K562 (cell line): ENCODE data around the gene FCHO2. TPM values are rescaled to one million over a fixed set of nuclear protein-coding genes. Genes with fewer than 3 reads are reported as not detected.

Experiments used
- BRCA1 ChIP-seq, 2 experiments: fragments of 450-650 bp in 1 of 2; sonication (generic) in 1 of 2; formaldehyde crosslinking in 1 of 2; IDR thresholded peaks; 2 replicates each; pipeline versions ENCODE4 v1.5.0 to v1.6.1; 2017 to 2020; ENCODE audit warnings: mild to moderate bottlenecking in 1 of 2, missing genetic modification reagents in 1 of 2
- CHD1 ChIP-seq: fragments of 200-600 bp; sonication (generic); IDR thresholded peaks from one replicate; pipeline ENCODE4 v1.6.1; 2012; ENCODE audit warnings: mild to moderate bottlenecking, moderate library complexity, low read length, inconsistent platforms
- ELF4 ChIP-seq: fragments of 450-650 bp; formaldehyde crosslinking; IDR thresholded peaks from 2 replicates; pipeline ENCODE4 v1.4.0; 2022; ENCODE audit warnings: missing genetic modification characterization
- ETS2 ChIP-seq: IDR thresholded peaks from 2 replicates; pipeline ENCODE4 v1.6.1; 2016; ENCODE audit warnings: borderline replicate concordance, missing genetic modification characterization, mild to moderate bottlenecking, moderate library complexity, missing compliant biosample characterization; ENCODE audit not compliant: poor library complexity, severe bottlenecking
- ILK ChIP-seq: fragments of 450-650 bp; IDR thresholded peaks from 2 replicates; pipeline ENCODE4 v1.6.1; 2016; ENCODE audit warnings: missing genetic modification characterization, low read depth, mild to moderate bottlenecking, missing compliant biosample characterization, moderate library complexity, borderline replicate concordance
- KLF10 ChIP-seq: fragments of 250-450 bp; sonication (Bioruptor Pico); IDR thresholded peaks from 2 replicates; pipeline ENCODE4 v1.6.1; 2021; ENCODE audit warnings: matching md5 sums
- NFE2 ChIP-seq: IDR thresholded peaks from 2 replicates; pipeline ENCODE4 v1.6.1; 2014; ENCODE audit warnings: antibody characterized with exemption, low read depth
- NFIX ChIP-seq: fragments of 250-450 bp; sonication (Bioruptor Pico); IDR thresholded peaks from 2 replicates; pipeline ENCODE4 v1.4.0; 2020; ENCODE audit warnings: low read depth, mild to moderate bottlenecking, moderate library complexity
- PTRF ChIP-seq: fragments of 450-650 bp; IDR thresholded peaks from 2 replicates; pipeline ENCODE4 v1.6.1; 2016; ENCODE audit warnings: mild to moderate bottlenecking, missing genetic modification characterization, missing compliant biosample characterization
- RBFOX2 ChIP-seq: fragments of 200-400 bp; formaldehyde crosslinking; IDR thresholded peaks from 2 replicates; pipeline ENCODE4 v1.6.1; 2017; ENCODE audit warnings: low read depth, mild to moderate bottlenecking, low read length, moderate library complexity
- RBM14 ChIP-seq: fragments of 200-400 bp; formaldehyde crosslinking; IDR thresholded peaks from 2 replicates; pipeline ENCODE4 v1.6.1; 2018; ENCODE audit warnings: low read depth, mild to moderate bottlenecking, low read length, moderate library complexity, borderline replicate concordance; ENCODE audit not compliant: insufficient read depth
- SAP30 ChIP-seq: fragments of 200-600 bp; sonication (generic); IDR thresholded peaks from 2 replicates; pipeline ENCODE4 v1.6.1; 2012; ENCODE audit warnings: borderline replicate concordance, low read depth, mild to moderate bottlenecking, moderate library complexity, low read length, control low read depth, inconsistent platforms; ENCODE audit not compliant: insufficient read depth, poor library complexity, severe bottlenecking
- SMAD3 ChIP-seq: fragments of 450-650 bp; formaldehyde crosslinking; conservative IDR thresholded peaks from 2 replicates; pipeline ENCODE4 v1.4.0; 2020; ENCODE audit warnings: mild to moderate bottlenecking
- SMARCA4 ChIP-seq: fragments of 450-650 bp; IDR thresholded peaks from 2 replicates; pipeline ENCODE4 v1.6.1; 2016
- U2AF1 ChIP-seq: fragments of 200-400 bp; formaldehyde crosslinking; optimal IDR thresholded peaks from 2 replicates; pipeline ENCODE3; 2017; ENCODE audit warnings: mild to moderate bottlenecking, low read depth, low read length, moderate library complexity
- UBTF ChIP-seq, 2 experiments: IDR thresholded peaks; 2 replicates each; pipeline ENCODE4 v1.6.1; 2012; ENCODE audit warnings: improper control_type of control experiment in 2 of 2, low read depth in 2 of 2, low read length in 2 of 2, borderline replicate concordance in 1 of 2
- ZC3H11A ChIP-seq: IDR thresholded peaks from 2 replicates; pipeline ENCODE4 v1.6.1; 2012; ENCODE audit warnings: low read depth, low read length, improper control_type of control experiment
- ZNF3 ChIP-seq: fragments of 250-450 bp; sonication (Bioruptor Pico); IDR thresholded peaks from 2 replicates; pipeline ENCODE4 v1.5.0; 2021; ENCODE audit warnings: mild to moderate bottlenecking, moderate library complexity
- ZNF324 ChIP-seq: fragments of 250-450 bp; sonication (Bioruptor Pico); IDR thresholded peaks from 2 replicates; pipeline ENCODE4 v1.4.0; 2020; ENCODE audit warnings: mild to moderate bottlenecking
- ZNF695 ChIP-seq: fragments of 450-650 bp; formaldehyde crosslinking; IDR thresholded peaks from 2 replicates; pipeline ENCODE4 v1.4.0; 2020; ENCODE audit warnings: mild to moderate bottlenecking, moderate library complexity
- ZNF778 ChIP-seq: fragments of 450-650 bp; formaldehyde crosslinking; IDR thresholded peaks from 2 replicates; pipeline ENCODE4 v1.4.0; 2020; ENCODE audit warnings: mild to moderate bottlenecking, moderate library complexity
- polyA plus RNA-seq, 8 experiments: library from polyadenylated mRNA; depleted of rRNA in 4 of 8; stranded (reverse) in 5 of 8; unstranded in 3 of 8; fragments of >200 nt; fragmentation: Nextera tagmentation in 2 of 8; fragmentation: Illumina TruSeq in 1 of 8; extraction: Ambion mirVana in 2 of 8; extraction: Trizol in 1 of 8; gene quantifications; 2 replicates each; pipeline versions ENCODE4 v1.2.1 to v1.2.3, GENCODE V29; 2011 to 2014; ENCODE audit warnings: inconsistent platforms in 1 of 8, missing spikeins in 1 of 8
- total RNA-seq, 7 experiments: library from RNA; depleted of rRNA in 6 of 7; stranded (reverse); fragments of >200 nt in 6 of 7; fragmentation: Illumina TruSeq in 2 of 7; extraction: Trizol in 2 of 7; gene quantifications; 2 replicates each; pipeline versions ENCODE4 v1.2.1 to v1.2.3, GENCODE V29; 2011 to 2021; ENCODE audit warnings: low replicate concordance in 1 of 7
- TF ChIP-seq, protein P1 (sequence below): fragments of 250-450 bp; sonication (Bioruptor Pico); IDR thresholded peaks from 2 replicates; pipeline ENCODE4 v1.8.0; 2022; ENCODE audit warnings: inconsistent platforms
- TF ChIP-seq, protein P2 (sequence below): sonication (generic); formaldehyde crosslinking; IDR thresholded peaks from 2 replicates; pipeline ENCODE4 v1.9.0; 2022; ENCODE audit warnings: mild to moderate bottlenecking, missing genetic modification reagents
- TF ChIP-seq, protein P3 (sequence below): sonication (generic); formaldehyde crosslinking; IDR thresholded peaks from 2 replicates; pipeline ENCODE4 v1.8.1; 2023; ENCODE audit warnings: mild to moderate bottlenecking, missing genetic modification reagents

FCHO2 gene
- total and polyA plus RNA-seq, 9 of the 15 experiments (the other 6 are each of a cell fraction or from before 2014, with no cell fraction given) = 4.4 to 13.4 (median 8.3) TPM

DNA sequence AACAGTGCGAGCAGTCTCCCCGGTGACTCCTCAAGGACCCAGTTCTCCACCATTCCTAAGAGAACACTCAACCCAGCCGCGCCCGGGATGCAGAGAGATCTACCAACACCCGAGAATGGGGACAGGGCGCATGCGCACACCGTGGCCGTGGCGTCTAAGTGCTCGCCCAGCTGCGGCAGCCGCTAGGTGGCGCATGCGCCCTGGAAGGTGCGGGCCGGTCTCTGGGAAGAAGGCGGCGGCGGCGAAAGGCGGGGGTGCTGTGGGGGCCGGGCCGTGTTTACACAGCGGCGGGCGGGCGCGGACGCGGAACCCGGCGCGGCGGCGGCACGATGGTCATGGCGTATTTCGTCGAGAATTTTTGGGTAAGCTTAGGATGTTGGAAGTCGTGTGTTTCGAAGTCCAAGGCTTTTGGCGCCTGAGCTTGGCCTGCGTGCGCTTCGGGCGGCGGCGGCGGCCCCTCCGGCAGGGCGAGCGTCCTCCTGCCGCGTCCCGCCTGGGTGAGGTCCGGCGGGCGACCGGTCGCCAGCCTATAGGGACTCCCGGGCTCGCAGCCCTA is at the start of gene FCHO2 (continued):
- peak; percentile 4 for TF ChIP-seq SAP30
- TF ChIP-seq ZNF324 (CRISPR knock-in tag) = no peak
- no peak for TF ChIP-seq ELF4 (CRISPR knock-in tag)
- peak; percentile 41 to 86; a peak in 2 of 4 replicates for TF ChIP-seq UBTF (IDR thresholded peaks at IDR 0.05; ENCODE audit: borderline replicate concordance in 1 of 2, low read depth in 2 of 2, low read length in 2 of 2)
- TF ChIP-seq BRCA1 (IDR thresholded peaks at IDR 0.05) = no peak
- TF ChIP-seq BRCA1 (CRISPR knock-in tag; IDR thresholded peaks at IDR 0.05) = no peak
- TF ChIP-seq RBM14 = no peak
- TF ChIP-seq, protein P1, sequence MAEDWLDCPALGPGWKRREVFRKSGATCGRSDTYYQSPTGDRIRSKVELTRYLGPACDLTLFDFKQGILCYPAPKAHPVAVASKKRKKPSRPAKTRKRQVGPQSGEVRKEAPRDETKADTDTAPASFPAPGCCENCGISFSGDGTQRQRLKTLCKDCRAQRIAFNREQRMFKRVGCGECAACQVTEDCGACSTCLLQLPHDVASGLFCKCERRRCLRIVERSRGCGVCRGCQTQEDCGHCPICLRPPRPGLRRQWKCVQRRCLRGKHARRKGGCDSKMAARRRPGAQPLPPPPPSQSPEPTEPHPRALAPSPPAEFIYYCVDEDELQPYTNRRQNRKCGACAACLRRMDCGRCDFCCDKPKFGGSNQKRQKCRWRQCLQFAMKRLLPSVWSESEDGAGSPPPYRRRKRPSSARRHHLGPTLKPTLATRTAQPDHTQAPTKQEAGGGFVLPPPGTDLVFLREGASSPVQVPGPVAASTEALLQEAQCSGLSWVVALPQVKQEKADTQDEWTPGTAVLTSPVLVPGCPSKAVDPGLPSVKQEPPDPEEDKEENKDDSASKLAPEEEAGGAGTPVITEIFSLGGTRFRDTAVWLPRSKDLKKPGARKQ (CRISPR knock-in tag) = no peak
- no peak for TF ChIP-seq PTRF (tag)
- TF ChIP-seq U2AF1 = no peak
- TF ChIP-seq ZNF695 (CRISPR knock-in tag) = no peak
- TF ChIP-seq NFE2 = no peak
- no peak for TF ChIP-seq KLF10 (CRISPR knock-in tag)
- TF ChIP-seq, protein P2, sequence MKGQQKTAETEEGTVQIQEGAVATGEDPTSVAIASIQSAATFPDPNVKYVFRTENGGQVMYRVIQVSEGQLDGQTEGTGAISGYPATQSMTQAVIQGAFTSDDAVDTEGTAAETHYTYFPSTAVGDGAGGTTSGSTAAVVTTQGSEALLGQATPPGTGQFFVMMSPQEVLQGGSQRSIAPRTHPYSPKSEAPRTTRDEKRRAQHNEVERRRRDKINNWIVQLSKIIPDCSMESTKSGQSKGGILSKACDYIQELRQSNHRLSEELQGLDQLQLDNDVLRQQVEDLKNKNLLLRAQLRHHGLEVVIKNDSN (CRISPR knock-in tag) = no peak
- no peak for TF ChIP-seq CHD1
- TF ChIP-seq NFIX (CRISPR knock-in tag) = no peak
- TF ChIP-seq, protein P3, sequence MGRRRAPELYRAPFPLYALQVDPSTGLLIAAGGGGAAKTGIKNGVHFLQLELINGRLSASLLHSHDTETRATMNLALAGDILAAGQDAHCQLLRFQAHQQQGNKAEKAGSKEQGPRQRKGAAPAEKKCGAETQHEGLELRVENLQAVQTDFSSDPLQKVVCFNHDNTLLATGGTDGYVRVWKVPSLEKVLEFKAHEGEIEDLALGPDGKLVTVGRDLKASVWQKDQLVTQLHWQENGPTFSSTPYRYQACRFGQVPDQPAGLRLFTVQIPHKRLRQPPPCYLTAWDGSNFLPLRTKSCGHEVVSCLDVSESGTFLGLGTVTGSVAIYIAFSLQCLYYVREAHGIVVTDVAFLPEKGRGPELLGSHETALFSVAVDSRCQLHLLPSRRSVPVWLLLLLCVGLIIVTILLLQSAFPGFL (CRISPR knock-in tag) = no peak
- no peak for TF ChIP-seq ZNF3 (CRISPR knock-in tag)
- no peak for TF ChIP-seq ZNF778 (CRISPR knock-in tag)
- TF ChIP-seq ETS2 (tag) = no peak
- TF ChIP-seq ILK (tag) = no peak
- TF ChIP-seq RBFOX2 = peak; percentile 94
- TF ChIP-seq ZC3H11A = no peak
- no peak for TF ChIP-seq SMAD3 (CRISPR knock-in tag)
- no peak for TF ChIP-seq SMARCA4
